ENCODE results near the gene CALCR.

GRCh38 chr7:93563584-93563983 is 10.9 kb downstream of the CALCR start:
- no peak for TF ChIP-seq CTCF (IDR thresholded peaks at IDR 0.05)
- no peak for TF ChIP-seq POLR2A (IDR thresholded peaks at IDR 0.05)
- TF ChIP-seq POLR2AphosphoS5 (IDR thresholded peaks at IDR 0.05): no peak

All from breast epithelium (tissue), 3 donors.